ENCODE results near the gene BMP5. TPM values are rescaled to one million over a fixed set of nuclear protein-coding genes. Genes with fewer than 3 reads are reported as not detected.

BMP5 gene
- total RNA-seq, 1 donor from 2014 or later, result 0.50 TPM

DNA sequence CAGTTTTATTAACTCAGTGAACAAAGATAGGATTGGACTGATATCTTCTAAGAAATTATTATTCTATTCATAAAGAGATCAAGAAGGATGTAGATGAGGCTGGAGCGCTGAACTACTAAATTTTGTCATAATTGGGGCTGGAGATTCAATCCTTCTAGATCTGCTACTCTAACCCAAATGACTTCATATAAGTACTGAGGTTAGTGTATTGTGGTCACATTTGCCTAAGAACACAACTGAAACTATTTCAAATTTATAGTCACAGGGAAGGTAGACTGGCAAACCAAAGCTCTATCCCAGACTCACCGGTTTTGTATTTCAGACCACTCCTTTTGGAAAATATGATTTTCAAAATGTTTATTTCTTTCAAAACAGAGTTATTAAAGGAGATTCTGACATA is 96.7 kb downstream of the BMP5 start:
- no peaks in the 10 kb centered on the region for H3K27me3 Mint-ChIP-seq (ENCODE audit: low read depth, unreplicated experiment)
- FAIRE-seq, result no peak
- H3K9me3 ChIP-seq (ENCODE audit: insufficient read depth, low read depth, low read length), result no peaks in the 10 kb centered on the region

DNA sequence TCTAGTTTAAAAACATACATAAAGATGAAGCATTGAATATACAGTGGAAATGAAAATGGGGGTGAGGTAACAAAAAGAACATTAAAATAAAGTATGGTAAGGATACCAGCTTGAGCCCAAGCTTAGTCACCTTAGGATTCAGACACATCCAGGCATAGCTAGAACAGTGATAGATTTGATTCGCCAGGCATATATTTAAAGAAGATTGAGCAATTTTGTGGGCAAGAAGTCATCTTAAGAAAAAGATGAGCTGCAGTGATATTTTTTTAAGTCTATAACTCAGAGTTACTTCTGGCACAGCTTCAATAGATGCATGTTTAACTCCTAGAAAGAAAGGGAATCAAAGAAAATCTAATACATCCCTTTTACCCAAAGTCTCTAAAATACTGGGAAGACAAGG is 97.9 kb downstream of the BMP5 start:
- no peaks in the 10 kb centered on the region for H3K36me3 Mint-ChIP-seq (ENCODE audit: low read depth, unreplicated experiment)
- H3K27ac Mint-ChIP-seq (ENCODE audit: unreplicated experiment), result no peak overlapping the region
- H3K4me1 Mint-ChIP-seq (ENCODE audit: low read depth, unreplicated experiment), result no peaks in the 10 kb centered on the region
- H3K9me3 Mint-ChIP-seq (ENCODE audit: unreplicated experiment), result no peaks in the 10 kb centered on the region
- no peaks in the 10 kb centered on the region for H3K79me2 ChIP-seq (ENCODE audit: insufficient read depth, low read length)
- DNase-seq (ENCODE audit: low read depth) (no peak), FAIRE-seq (no peak)
- no peaks in the 10 kb centered on the region for H4K20me1 ChIP-seq (ENCODE audit: insufficient read depth, low read length)
- no peak overlapping the region for H3K9ac ChIP-seq (ENCODE audit: low read length)
- no peaks in the 10 kb centered on the region for H3K27me3 ChIP-seq (ENCODE audit: insufficient read depth, low read length)
- no peak overlapping the region for H3K27ac ChIP-seq (ENCODE audit: low read depth, low read length)
- no peak overlapping the region for H3K4me3 Mint-ChIP-seq (ENCODE audit: unreplicated experiment)
- no peaks in the 10 kb centered on the region for H3K27me3 Mint-ChIP-seq (ENCODE audit: low read depth, unreplicated experiment)
- H3K4me3 ChIP-seq (ENCODE audit: insufficient read depth, low read depth, low read length), result no peak overlapping the region
- no peaks in the 10 kb centered on the region for H3K9me3 ChIP-seq (ENCODE audit: insufficient read depth, low read depth, low read length)
- TF ChIP-seq EZH2 (IDR thresholded peaks at IDR 0.05; ENCODE audit: insufficient read depth, low read length), result no peak
- TF ChIP-seq, protein P1, sequence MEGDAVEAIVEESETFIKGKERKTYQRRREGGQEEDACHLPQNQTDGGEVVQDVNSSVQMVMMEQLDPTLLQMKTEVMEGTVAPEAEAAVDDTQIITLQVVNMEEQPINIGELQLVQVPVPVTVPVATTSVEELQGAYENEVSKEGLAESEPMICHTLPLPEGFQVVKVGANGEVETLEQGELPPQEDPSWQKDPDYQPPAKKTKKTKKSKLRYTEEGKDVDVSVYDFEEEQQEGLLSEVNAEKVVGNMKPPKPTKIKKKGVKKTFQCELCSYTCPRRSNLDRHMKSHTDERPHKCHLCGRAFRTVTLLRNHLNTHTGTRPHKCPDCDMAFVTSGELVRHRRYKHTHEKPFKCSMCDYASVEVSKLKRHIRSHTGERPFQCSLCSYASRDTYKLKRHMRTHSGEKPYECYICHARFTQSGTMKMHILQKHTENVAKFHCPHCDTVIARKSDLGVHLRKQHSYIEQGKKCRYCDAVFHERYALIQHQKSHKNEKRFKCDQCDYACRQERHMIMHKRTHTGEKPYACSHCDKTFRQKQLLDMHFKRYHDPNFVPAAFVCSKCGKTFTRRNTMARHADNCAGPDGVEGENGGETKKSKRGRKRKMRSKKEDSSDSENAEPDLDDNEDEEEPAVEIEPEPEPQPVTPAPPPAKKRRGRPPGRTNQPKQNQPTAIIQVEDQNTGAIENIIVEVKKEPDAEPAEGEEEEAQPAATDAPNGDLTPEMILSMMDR (IDR thresholded peaks at IDR 0.05; ENCODE audit: insufficient read depth, low read depth, low read length), result no peak
- H3K4me1 ChIP-seq (ENCODE audit: insufficient read depth, low read length), result no peaks in the 10 kb centered on the region
- no peak overlapping the region for H2AFZ ChIP-seq (ENCODE audit: low read depth, low read length)
- no peak overlapping the region for H3K4me2 ChIP-seq (ENCODE audit: low read length)
- H3K36me3 ChIP-seq (ENCODE audit: insufficient read depth, low read length), result no peaks in the 10 kb centered on the region

More for the DNA sequence above, 96.7 kb downstream of the BMP5 start:
- no peak for DNase-seq (ENCODE audit: low read depth)
- Mint-ChIP-seq H3K9me3 (ENCODE audit: unreplicated experiment) (no peaks in the 10 kb centered on the region), H3K27ac (ENCODE audit: unreplicated experiment) (no peak overlapping the region), H3K4me3 (ENCODE audit: unreplicated experiment) (no peak overlapping the region), H3K36me3 (ENCODE audit: low read depth, unreplicated experiment) (no peaks in the 10 kb centered on the region), H3K4me1 (ENCODE audit: low read depth, unreplicated experiment) (no peaks in the 10 kb centered on the region)
- no peak for TF ChIP-seq EZH2 (IDR thresholded peaks at IDR 0.05; ENCODE audit: insufficient read depth, low read length)
- TF ChIP-seq, protein P1 (IDR thresholded peaks at IDR 0.05; ENCODE audit: insufficient read depth, low read depth, low read length), result no peak
- Histone ChIP-seq H3K79me2 (ENCODE audit: insufficient read depth, low read length) (no peaks in the 10 kb centered on the region), H3K4me2 (ENCODE audit: low read length) (no peak overlapping the region), H3K27ac (ENCODE audit: low read depth, low read length) (no peak overlapping the region), H3K4me1 (ENCODE audit: insufficient read depth, low read length) (no peaks in the 10 kb centered on the region), H2AFZ (ENCODE audit: low read depth, low read length) (no peak overlapping the region), H4K20me1 (ENCODE audit: insufficient read depth, low read length) (no peaks in the 10 kb centered on the region), H3K36me3 (ENCODE audit: insufficient read depth, low read length) (no peaks in the 10 kb centered on the region), H3K9ac (ENCODE audit: low read length) (no peak overlapping the region), H3K27me3 (ENCODE audit: insufficient read depth, low read length) (no peaks in the 10 kb centered on the region), H3K4me3 (ENCODE audit: insufficient read depth, low read depth, low read length) (no peak overlapping the region)

DNA sequence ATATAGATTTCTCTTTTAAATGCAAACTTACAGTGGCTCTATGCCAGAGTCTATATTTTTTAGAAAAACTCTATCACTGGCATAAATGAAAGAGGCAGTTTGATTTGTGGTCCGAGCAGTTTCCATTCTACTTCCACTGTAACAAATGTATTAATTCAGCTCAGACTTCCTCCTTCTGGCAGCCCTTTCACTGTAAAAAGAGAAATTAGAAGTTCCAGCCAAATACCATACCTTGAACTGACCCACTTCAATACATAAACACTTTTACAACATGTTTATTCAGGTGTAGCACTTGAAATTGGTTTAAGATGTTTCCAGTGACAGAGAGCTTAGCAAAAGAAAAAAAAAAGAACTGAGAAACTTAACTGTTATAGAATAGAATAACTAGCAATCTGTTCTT is 99.3 kb downstream of the BMP5 start:
- H3K27me3 ChIP-seq (ENCODE audit: insufficient read depth, low read length), result no peaks in the 10 kb centered on the region
- H3K9me3 ChIP-seq (ENCODE audit: insufficient read depth, low read depth, low read length), result no peaks in the 10 kb centered on the region
- DNase-seq (ENCODE audit: low read depth) (no peak), FAIRE-seq (no peak)
- no peaks in the 10 kb centered on the region for H3K79me2 ChIP-seq (ENCODE audit: insufficient read depth, low read length)
- no peak overlapping the region for H3K4me2 ChIP-seq (ENCODE audit: low read length)
- Mint-ChIP-seq H3K9me3 (ENCODE audit: unreplicated experiment) (no peaks in the 10 kb centered on the region), H3K27ac (ENCODE audit: unreplicated experiment) (no peak overlapping the region), H3K4me1 (ENCODE audit: low read depth, unreplicated experiment) (no peaks in the 10 kb centered on the region), H3K27me3 (ENCODE audit: low read depth, unreplicated experiment) (no peaks in the 10 kb centered on the region), H3K36me3 (ENCODE audit: low read depth, unreplicated experiment) (no peaks in the 10 kb centered on the region), H3K4me3 (ENCODE audit: unreplicated experiment) (no peak overlapping the region)
- no peak overlapping the region for H3K27ac ChIP-seq (ENCODE audit: low read depth, low read length)
- no peak overlapping the region for H3K4me3 ChIP-seq (ENCODE audit: insufficient read depth, low read depth, low read length)
- H3K9ac ChIP-seq (ENCODE audit: low read length), result no peak overlapping the region
- no peak overlapping the region for H2AFZ ChIP-seq (ENCODE audit: low read depth, low read length)
- no peaks in the 10 kb centered on the region for H3K36me3 ChIP-seq (ENCODE audit: insufficient read depth, low read length)
- no peak for TF ChIP-seq EZH2 (IDR thresholded peaks at IDR 0.05; ENCODE audit: insufficient read depth, low read length)
- TF ChIP-seq, protein P1 (IDR thresholded peaks at IDR 0.05; ENCODE audit: insufficient read depth, low read depth, low read length), result no peak
- H3K4me1 ChIP-seq (ENCODE audit: insufficient read depth, low read length), result no peaks in the 10 kb centered on the region
- no peaks in the 10 kb centered on the region for H4K20me1 ChIP-seq (ENCODE audit: insufficient read depth, low read length)
